ENCODE data around the gene TNPO1. TPM values are rescaled to one million over a fixed set of nuclear protein-coding genes. Genes with fewer than 3 reads are reported as not detected.
A peak's percentile ranks its signal among the peaks of the same experiment; 100 is the strongest.

Gene TNPO1
- total and polyA plus RNA-seq, 9 of the 15 experiments (the other 6 are each of a cell fraction or from before 2014, with no cell fraction given) = 20.8 to 176 (median 97.9) TPM

DNA sequence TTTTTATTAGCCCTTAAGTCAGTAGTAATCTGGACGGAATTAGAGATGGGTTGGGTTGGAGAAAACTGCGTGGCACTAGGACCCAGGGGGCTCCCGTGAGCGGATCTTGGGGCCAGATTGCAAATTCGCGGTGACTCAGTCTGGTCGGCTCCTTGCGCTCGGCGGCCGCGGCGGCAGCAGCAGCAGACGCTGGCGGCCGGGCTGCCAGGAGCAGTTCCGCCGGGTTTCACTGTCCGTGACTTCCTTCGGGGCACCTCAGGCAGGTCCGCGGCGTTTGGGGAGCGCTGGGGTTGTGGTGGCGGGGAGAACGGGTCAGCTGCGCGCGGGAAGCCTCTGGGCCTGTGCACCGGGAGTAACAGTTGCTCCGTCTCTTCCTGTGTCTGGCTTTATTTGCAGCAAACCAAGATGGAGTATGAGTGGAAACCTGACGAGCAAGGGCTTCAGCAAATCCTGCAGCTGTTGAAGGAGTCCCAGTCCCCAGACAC lies 31.6 kb downstream of the TNPO1 start (continued):
- TF ChIP-seq POLR2B (IDR thresholded peaks at IDR 0.05; ENCODE audit: low read depth, partially characterized antibody) (peak; percentile 97), CXXC5 (CRISPR knock-in tag; IDR thresholded peaks at IDR 0.05) (peak; percentile 58), GABPA (tag; conservative IDR thresholded peaks at IDR 0.05; ENCODE audit: low read depth) (peak; percentile 71), KDM4B (IDR thresholded peaks at IDR 0.05; ENCODE audit: borderline replicate concordance in 2 of 2, low read depth in 1 of 2) (0 out of 4 replicates have a peak, but pooled peaks of 1 of the 2 experiments have one; percentile 45), RBFOX2 (IDR thresholded peaks at IDR 0.05; ENCODE audit: low read depth, low read length) (peak; percentile 97), HDAC3 (IDR thresholded peaks at IDR 0.05; ENCODE audit: borderline replicate concordance, partially characterized antibody) (peak; percentile 42), CHAMP1 (IDR thresholded peaks at IDR 0.05) (peak; percentile 91), ETV5 (CRISPR knock-in tag; IDR thresholded peaks at IDR 0.05; ENCODE audit: low read depth) (peak; percentile 72), BRD4 (IDR thresholded peaks at IDR 0.05) (peak; percentile 72; the same call in 1 of the 2 replicates), HCFC1 (IDR thresholded peaks at IDR 0.05; ENCODE audit: low read depth, low read length) (peak; percentile 33; the same call in 1 of the 2 replicates), MTA3 (IDR thresholded peaks at IDR 0.05; ENCODE audit: borderline replicate concordance) (peak; percentile 34; the same call in 1 of the 2 replicates), PRPF4 (IDR thresholded peaks at IDR 0.05; ENCODE audit: insufficient read depth, low read depth, low read length, poor library complexity, severe bottlenecking) (peak; percentile 77), ZNF586 (CRISPR knock-in tag; conservative IDR thresholded peaks at IDR 0.05) (no peak), U2AF1 (optimal IDR thresholded peaks at IDR 0.05; ENCODE audit: low read depth, low read length) (peak; percentile 73), ELK3 (CRISPR knock-in tag; IDR thresholded peaks at IDR 0.05) (no peak), SIN3A (IDR thresholded peaks at IDR 0.05; ENCODE audit: borderline replicate concordance in 2 of 2, control insufficient read depth in 1 of 2, low read depth in 2 of 2, low read length in 2 of 2) (peak; percentile 61 to 77; a peak in 3 of 4 replicates), MYBL2 (IDR thresholded peaks at IDR 0.05; ENCODE audit: low read depth) (peak; percentile 51; the same call in 1 of the 2 replicates), MYBL2 (CRISPR knock-in tag; IDR thresholded peaks at IDR 0.05; ENCODE audit: borderline replicate concordance) (no peak), SREBF2 (CRISPR knock-in tag; IDR thresholded peaks at IDR 0.05) (no peak)
- TF ChIP-seq, protein P1, sequence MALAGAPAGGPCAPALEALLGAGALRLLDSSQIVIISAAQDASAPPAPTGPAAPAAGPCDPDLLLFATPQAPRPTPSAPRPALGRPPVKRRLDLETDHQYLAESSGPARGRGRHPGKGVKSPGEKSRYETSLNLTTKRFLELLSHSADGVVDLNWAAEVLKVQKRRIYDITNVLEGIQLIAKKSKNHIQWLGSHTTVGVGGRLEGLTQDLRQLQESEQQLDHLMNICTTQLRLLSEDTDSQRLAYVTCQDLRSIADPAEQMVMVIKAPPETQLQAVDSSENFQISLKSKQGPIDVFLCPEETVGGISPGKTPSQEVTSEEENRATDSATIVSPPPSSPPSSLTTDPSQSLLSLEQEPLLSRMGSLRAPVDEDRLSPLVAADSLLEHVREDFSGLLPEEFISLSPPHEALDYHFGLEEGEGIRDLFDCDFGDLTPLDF (CRISPR knock-in tag; IDR thresholded peaks at IDR 0.05) = peak; percentile 73; the same call in 1 of the 2 replicates
